Fibroblast of lung (primary cell): ENCODE measurements around the gene NAV1.

Experiments
- EZH2 ChIP-seq: IDR thresholded peaks from 2 replicates; pipeline ENCODE4 v1.5.1; 2012; ENCODE audit warnings: low read length, control low read depth, mild to moderate bottlenecking; ENCODE audit errors: missing control alignments
- TF ChIP-seq, protein P1 (sequence below), 2 donors: IDR thresholded peaks in 1 of 2; conservative IDR thresholded peaks in 1 of 2; 1 replicate in 1 of 2; 2 replicates in 1 of 2; pipeline ENCODE4 v1.5.1; 2011 to 2012; ENCODE audit warnings: low read length in 2 of 2, control low read depth in 1 of 2, inconsistent platforms in 1 of 2, low read depth in 1 of 2, mild to moderate bottlenecking in 1 of 2

DNA sequence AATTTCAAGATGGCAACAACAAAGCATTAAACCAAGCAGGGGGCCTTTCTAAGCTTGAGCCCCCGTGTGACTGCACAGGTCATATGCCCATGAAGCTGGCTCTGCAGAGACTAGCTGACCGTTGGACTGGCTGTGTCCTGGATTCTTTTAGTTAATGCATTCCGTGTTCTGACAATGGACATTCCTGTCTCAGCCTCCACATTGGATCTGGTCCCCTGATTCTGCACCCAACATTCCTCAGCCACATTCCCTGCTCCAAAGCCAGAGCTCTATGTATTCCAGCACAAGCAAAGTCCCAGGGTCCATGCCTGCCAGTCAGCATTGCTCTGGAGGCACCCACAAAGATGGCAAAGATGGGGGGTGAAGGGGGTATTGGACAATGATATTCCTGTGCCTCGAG lies 5.1 kb upstream of the NAV1 start:
- TF ChIP-seq EZH2 = no peak
- TF ChIP-seq, protein P1, sequence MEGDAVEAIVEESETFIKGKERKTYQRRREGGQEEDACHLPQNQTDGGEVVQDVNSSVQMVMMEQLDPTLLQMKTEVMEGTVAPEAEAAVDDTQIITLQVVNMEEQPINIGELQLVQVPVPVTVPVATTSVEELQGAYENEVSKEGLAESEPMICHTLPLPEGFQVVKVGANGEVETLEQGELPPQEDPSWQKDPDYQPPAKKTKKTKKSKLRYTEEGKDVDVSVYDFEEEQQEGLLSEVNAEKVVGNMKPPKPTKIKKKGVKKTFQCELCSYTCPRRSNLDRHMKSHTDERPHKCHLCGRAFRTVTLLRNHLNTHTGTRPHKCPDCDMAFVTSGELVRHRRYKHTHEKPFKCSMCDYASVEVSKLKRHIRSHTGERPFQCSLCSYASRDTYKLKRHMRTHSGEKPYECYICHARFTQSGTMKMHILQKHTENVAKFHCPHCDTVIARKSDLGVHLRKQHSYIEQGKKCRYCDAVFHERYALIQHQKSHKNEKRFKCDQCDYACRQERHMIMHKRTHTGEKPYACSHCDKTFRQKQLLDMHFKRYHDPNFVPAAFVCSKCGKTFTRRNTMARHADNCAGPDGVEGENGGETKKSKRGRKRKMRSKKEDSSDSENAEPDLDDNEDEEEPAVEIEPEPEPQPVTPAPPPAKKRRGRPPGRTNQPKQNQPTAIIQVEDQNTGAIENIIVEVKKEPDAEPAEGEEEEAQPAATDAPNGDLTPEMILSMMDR (conservative IDR thresholded peaks at IDR 0.05 in 1 of 2, IDR thresholded peaks at IDR 0.05 in 1 of 2; ENCODE audit: low read depth in 1 of 2, low read length in 2 of 2) = no peak
